GM19328 (cell line): ENCODE results near the gene SLC9A2.

Experiments
- ATAC-seq: cut with Tn5 transposase; IDR thresholded peaks from one replicate; pipeline ENCODE4 v1.9.1; 2021; ENCODE audit warnings: mild to moderate bottlenecking, moderate library complexity; ENCODE audit not compliant: unreplicated experiment

Gene SLC9A2

DNA sequence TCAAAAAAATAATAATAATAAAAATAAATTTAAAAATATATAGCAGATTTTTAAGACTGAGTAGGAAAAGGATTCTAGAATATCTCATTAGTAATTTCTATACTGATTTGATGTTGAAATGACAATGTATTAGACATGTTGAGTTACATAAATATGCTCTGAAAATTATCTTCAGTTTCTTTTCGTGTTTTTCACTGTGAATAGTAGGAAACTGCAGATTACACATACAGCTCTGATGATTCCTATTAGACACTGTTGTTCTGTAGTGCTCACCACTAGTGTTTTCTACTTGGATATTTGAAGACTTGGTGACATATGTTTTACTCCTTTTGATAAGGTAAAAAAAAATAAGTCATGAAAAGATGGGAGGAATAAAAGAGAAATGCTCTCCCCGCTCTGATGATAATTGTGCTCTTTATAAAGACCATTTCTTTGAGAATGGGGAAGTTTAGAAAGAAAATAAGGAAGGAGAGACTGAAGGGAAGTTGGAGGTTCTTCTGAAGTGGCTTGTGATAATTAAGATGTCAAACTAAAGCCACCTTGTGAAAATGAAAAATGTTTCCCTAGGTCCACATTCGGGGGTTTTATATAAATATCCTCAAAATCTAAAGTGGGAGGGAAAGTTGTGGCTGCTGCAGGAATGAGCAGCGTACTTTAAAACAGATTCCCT lies 52.9 kb downstream of the SLC9A2 start:
- no peak for ATAC-seq

DNA sequence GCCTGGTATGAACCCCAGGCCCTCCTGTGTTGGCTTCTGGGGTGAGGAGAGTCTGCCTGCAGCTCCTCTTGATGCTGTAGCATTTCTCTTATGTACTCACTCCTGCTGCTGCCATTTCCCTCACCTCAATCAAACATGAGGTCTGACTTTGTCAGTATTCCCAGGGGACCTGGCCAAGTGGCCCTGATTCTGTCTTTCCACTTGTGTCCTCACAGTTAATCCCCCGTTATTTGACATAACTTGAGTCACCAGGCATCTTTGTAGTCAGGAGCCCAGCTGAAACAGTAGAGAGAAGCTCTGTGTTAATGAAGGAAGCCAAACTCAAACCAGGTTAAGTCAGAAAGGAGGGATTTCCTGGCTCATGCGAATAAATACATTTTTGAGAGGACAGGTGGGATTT lies 55.0 kb downstream of the SLC9A2 start:
- ATAC-seq: no peak

- no peak for ATAC-seq
These were observed 55.5 kb downstream of the SLC9A2 start for GRCh38 chr2:102674836-102675235.

GRCh38 chr2:102677244-102678215 lies 58.2 kb downstream of the SLC9A2 start:
- no peak for ATAC-seq

GRCh38 chr2:102678442-102678841 lies 59.1 kb downstream of the SLC9A2 start:
- no peak for ATAC-seq

GRCh38 chr2:102686479-102687439 lies 67.4 kb downstream of the SLC9A2 start:
- ATAC-seq: no peak

DNA sequence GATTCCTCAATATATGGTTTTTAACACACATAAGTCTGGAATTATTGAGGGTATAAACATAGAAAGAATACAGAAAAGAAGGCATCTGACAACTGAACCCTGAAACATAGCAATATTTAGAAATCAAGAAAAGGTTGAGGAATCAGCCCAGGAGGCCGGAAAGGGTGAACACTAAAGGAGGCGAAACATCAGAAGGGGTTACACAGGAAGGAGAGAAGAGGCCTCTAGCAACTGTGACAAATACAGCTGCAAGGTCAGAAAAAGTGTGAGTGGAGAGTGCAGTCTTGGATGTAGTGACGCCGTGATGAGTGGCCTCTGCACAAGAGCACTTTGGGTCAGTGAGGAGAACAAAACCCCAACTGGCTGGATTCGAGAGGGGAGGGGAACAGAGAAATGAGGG lies 70.7 kb downstream of the SLC9A2 start:
- no peak for ATAC-seq

DNA sequence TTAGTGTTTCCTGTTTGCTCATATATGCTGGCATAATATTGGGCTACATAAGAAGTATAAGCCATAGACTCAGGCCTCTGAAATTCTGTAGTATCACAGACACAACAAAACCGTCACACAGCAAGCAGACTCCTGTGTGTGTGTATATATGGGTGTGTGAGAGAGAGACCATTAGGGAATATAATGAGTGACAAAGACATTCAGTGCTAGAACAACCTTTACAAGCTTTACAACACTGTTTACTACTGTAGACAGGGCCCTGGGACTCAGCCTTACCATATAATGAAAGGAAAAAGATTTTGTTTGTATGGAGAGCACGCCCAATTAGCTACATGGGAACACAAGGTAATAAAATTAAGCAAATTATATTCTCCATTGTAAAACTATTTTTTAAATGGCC lies 77.1 kb downstream of the SLC9A2 start:
- no peak for ATAC-seq

DNA sequence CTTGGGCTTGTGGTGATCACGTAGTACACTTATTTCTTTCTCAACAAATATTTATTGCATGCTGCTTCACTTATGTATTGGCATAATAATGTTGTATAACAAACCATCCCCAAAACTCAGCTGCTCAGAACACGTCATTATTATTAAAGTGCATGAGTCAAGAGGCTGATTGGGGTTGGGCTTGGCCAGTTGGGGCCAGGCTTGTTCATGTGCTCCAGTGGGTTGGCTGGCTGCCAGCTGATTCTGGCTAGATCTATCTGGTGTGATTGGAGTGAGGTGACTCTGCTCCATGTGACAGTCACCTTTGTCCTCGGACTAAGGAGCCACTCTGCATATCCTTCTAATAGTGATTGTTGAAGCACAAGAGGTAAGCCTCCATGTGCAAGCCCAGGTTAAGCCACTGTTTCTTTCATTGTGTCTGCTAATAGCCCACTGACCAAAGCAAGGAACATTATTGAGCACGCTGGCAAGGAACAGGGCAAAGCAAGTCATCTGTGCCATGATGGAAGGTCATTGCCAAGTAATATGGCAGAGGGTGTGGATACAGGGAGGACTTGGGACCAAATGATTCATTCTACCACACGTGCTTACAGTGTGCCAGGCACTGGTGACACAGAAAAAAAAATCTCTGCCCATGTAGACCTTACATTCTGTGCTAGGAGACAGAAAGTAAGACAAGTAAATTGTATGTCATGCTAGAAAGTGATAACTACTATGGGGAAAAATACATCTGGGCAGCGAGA lies 79.2 kb downstream of the SLC9A2 start:
- ATAC-seq: no peak

- ATAC-seq: no peak
These were observed 84.0 kb downstream of the SLC9A2 start for GRCh38 chr2:102703305-102703704.

DNA sequence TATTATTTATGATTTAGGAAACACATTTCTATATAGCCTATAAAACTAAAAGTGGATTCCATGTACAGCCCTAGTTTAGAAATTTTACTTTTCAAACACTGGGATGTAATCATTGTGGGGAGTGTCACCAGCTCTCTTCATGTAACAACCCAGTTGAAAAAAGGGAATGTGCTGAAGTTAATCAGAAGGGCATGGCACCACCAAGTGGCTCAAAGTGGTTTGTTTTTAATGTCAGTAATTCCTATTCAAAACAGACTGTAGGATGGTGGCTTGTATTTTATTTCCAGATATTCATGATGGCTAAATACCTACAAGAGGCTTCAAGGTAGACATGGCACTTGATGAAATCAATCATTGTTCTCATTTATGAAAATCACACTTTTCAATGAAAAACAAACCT lies 84.4 kb downstream of the SLC9A2 start:
- ATAC-seq: no peak

DNA sequence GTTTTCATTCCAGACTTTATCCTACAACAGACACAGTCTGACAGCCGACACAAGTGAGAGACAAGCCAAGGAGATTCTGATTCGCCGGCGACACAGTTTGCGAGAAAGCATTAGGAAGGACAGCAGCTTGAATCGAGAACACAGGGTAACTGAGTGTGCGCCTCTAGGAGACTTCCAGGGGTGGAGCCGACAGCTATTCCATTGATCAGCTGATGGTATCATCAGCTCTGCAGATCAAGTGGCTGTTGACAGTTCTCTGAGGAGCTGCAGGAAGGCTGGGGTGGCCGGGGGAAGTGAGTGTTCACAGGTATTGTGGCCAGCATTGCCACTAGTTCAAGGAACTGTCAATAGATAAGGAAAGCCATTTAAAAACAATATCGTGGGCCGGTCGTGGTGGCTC lies 85.2 kb downstream of the SLC9A2 start:
- ATAC-seq: no peak

DNA sequence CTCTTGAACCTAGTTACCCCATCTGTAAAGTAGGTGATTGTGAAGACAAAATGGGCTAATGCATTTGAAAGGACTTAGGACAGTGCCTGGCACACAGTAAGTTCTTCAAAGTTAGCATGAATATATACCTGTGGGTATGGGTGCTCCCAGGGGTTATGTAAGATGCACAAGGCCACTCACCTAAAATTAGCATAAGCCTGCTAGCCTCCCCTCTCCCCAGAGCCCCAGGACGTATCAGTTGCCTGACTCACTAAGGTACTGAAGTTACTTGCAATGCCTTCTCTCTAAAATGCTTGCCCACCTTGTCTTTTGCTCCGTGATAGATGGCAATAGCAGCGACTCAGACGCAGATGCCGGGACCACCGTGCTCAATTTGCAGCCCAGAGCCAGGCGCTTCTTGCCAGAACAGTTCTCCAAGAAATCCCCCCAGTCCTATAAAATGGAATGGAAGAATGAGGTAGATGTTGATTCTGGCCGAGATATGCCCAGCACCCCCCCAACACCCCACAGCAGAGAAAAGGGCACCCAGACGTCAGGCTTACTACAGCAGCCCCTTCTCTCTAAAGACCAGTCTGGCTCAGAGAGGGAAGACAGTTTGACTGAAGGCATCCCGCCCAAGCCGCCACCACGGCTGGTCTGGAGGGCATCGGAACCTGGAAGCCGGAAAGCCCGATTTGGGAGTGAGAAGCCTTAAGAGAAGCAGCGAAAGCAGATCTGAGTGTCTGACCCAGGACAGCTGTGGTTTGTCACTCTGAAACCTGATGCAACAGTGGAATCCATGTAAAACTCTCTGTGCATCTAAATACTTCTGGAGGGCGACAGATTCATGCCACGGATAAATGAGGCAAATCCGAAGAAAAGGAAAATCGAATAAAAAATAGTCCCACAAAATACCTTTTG lies 88.7 kb downstream of the SLC9A2 start:
- ATAC-seq: no peak

DNA sequence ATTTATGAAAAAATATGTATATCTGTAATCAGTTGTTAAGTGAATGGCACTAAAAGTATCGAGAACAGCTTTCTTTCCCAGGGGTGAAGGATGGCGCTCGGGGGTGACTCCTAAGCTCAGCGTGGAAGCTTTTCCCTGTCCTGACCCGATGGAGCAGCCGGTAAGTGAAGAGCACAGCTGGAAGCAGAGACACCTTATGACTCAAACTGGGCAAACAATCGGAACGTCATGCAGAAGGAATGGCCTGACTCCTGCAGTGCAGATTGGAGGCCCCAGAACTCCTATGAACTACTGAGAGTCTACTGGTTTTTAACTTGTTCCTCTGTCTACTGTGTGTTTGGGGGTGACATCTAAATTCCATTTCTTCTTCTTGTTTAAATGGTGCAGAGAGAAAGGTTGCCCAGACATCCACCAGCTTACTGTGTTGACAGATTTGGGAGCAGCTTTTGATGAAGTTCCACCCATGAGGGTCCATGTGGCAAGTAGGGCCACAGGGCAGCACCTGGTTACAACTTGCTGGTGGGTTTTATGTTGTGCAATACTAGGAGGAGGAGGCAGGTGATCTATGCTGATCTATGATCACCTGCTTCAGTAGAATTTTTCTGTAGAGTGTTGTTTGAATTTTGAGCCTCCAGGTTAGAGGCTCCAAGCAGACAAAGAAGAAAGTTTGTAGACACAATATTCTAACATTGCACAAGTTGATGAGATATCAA lies 89.7 kb downstream of the SLC9A2 start:
- no peak for ATAC-seq

- ATAC-seq: no peak
These were observed 98.1 kb downstream of the SLC9A2 start for GRCh38 chr2:102717308-102718018.

GRCh38 chr2:102718387-102719316 lies 99.3 kb downstream of the SLC9A2 start:
- ATAC-seq: no peak

DNA sequence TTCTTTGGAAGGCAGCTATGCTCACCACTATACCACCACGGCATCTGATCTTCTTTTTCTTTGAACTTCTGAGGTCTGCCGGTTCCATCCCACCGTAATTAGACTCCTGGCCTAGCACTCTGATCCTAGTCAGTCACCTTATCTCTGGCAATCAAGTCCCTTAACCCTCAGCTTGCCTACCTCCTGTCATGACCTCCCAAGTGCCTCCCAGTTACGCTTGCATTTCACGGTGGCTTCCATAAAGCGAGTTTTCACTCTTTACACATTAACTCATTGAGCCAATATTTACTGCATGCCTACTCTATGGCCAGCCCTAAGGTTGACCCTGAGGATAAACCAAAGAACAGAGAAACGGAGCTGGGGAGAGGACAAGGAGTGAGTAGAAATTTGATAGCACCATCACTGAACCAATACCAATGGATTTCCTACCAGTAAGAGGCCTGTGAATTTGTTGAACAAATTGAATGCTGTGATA lies 104.7 kb downstream of the SLC9A2 start:
- no peak for ATAC-seq
